Hematopoietic multipotent progenitor cell treated with erythropoietin and hydrocortisone succinate and interleukin-3 and kit ligand, for 17 days (in vitro differentiated cells): ENCODE measurements around the gene EXOSC2.
A peak's percentile ranks its signal among the peaks of the same experiment; 100 is the strongest.

Experiments
- DNase-seq: peaks from one replicate; pipeline ENCODE4 v3.0.0-alpha.2; 2015; ENCODE audit warnings: low spot score

Gene EXOSC2

DNA sequence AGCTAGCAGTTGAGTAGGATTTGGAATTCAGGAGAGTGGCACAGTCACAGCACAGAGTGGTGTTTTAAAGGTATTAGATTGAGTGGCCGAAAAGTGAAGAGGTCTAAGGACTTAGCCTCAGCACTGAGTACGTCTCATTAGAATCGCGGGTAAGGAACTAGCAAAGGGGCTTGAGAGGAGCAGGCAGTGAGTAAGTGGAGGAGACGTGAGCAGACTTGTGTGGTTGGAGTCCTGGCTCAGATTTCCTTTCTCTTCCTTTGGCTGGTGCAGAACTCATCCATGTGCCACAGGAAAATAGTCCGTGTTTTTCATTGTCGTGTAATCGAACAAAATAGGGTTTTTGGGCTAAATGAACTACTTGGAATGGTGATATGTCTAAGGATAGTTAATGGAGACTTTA is 3.4 kb downstream of the EXOSC2 start:
- DNase-seq, result no peak

DNA sequence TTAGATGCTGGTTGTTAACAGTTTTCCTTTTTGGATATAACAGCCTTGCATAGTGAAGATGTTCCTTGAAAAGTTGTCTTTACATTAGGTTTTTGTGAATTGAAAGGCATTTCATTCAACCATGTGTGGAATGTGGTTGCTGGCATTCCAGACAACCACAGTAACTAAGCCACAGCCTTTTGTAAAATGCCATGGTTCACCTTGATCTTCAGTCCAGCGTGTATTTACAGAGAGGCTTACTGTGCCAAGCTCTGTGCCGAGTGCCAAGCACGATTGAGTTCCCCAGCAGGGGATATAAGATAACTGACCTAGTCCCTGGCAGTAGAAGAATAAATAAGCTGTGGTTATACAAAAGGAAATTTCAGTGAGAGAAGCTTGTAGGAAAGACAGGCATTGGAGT is 4.9 kb downstream of the EXOSC2 start:
- no peak for DNase-seq

DNA sequence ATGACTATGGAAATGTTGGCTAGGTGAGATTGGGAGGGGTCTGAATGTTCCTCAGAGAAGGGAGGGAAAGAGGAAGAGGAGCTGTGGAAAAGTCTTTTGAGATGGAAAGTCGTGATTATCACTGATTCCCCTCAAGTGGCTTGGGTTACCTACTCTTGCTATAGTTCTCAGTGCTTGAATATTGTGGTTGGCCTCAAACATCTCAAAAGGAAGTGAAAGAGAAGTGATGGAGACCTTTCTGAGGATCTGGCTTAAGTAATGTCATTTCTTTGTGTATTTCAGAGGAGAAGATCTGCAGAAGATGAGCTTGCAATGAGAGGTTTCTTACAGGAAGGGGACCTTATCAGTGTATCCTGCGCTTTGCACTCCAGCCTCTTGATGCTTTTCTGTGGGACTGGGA is 5.5 kb downstream of the EXOSC2 start:
- DNase-seq, result no peak

DNA sequence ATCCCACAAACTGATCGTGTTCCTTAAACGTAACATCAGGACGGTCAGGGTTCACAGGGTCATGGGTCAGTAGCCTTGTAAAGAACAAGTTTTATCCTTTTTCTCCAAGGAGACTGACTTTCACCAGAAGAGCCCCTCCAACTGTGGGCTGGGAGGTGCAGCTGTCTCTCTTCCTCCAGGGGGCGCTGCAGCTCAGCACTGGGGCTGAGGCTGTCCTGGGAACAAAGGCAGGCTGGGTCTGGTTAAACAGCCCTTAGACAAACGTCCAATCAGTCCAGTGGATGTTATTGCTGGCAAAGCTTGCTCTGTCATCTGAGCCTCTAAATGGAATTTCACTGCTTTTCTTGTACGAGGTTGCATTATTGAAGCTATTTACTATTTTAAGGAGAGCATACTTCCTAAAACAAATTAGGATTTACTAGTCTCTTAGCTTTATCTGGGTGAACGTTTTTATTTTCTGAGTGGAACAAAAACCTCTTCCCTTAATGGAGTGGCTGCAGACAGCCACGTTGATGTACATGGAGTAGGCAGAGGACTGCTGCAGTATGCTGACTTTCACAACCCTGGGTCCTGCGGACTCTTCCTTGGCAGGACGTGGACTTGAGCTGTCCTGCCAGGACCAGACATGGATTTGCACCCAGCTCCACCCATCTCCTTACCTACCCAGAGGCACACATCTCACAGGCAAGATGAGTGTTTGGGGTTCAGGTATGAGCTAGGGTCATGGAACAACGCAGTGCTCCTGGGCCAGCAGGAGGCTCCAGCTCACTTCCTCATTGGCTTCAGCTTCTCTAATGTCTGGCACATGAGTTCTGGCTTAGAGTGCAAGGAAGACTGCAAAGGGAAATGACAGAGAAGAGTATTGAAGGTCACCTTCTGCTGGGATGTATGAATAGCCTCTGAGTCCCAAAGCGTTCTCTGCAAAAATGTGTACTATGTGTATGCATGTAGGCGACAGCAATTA is 7.8 kb downstream of the EXOSC2 start:
- DNase-seq, result peak; percentile 78

DNA sequence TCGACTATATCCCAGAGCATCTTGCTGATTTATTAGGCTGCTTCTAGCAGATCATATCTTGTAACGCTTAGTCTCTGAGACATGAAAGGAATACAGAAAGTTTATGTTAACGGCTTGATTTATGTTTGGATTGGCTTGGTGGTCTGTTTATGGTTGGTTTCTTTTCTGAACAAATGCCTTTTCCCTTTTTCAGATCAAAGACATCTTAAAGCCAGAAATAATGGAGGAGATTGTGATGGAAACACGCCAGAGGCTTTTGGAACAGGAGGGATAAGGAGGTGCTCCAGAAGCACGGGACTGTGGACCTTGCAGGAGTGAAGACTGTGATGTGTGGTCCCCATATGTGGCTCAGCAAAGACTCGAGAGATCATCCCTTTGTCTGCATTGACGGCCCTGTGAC is 9.9 kb downstream of the EXOSC2 start:
- no peak for DNase-seq

DNA sequence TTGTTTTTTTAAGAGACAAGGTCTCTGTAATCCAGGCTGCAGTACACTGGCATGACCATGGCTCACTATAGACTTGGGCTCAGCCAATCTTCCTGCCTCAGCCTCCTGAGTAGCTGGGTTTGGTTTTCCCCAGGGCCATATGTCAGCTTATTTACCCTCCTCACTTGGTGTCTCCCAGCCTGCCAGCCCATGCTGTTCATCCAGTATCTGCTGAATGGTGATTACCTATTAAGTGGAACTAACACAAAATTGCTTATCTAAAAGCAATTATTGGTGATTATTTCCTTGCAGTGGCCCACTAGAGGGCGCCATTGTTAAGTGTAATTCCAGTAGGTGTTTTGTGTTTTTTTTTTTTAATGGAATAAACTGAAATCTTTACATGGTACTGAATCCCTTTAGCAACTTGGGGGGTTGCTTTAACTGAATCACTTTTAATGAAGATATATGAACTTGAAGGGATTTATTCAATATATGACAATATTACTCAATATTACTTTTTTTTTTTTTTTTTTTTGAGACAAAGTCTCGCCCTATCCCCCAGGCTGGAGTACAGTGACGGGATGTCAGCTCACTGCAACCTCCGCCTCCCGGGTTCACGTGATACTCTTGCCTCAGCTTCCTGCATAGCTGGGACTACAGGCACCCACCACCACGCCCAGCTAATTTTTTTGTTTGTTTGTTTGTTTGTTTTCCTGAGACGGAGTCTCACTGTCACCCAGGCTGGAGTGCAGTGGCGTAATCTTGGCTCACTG is 13.8 kb downstream of the EXOSC2 start:
- DNase-seq, result peak; percentile 87

DNA sequence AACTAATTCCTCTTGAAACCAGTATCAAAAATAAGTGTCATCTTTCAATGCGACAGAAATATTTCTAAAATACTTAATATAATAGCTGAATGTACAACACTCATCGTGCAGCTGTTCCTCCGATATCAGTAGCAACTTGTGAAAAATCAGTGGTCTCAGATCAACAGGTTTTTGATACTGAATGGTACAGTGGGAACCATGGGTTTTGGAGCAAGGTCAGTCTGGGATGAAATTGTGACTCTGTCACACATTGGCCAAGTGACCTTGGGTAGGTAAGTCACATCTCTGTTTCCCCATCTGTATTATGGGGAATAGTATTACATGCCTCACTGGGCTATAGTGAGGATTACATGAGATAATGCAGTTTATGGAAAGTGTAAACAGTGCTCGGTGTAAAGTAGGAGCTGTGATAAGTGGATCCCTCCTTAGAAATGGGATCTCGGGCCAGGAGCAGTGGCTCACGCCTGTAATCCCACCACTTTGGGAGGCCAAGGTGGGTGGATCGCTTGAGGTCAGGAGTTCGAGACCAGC is 17.3 kb downstream of the EXOSC2 start:
- no peak for DNase-seq

DNA sequence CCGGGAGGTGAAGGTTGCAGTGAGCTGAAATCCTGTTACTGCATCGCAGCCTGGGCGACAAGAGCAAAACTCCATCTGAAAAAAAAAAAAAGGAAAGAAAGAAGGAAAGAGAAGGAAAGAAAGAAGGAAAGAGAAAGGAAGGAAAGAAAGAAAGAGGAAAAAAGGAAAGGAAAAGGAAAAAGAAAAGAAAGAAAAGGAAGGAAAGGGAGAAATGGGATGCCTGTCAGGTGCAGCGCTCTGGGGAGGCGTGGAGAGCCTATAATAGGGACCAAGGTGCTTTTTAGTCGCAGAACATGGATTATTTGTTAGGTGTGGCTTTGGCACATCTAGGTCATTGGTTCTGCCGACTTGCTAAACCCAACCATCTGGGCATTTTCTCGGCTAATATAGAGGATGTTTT is 17.9 kb downstream of the EXOSC2 start:
- DNase-seq, result no peak

DNA sequence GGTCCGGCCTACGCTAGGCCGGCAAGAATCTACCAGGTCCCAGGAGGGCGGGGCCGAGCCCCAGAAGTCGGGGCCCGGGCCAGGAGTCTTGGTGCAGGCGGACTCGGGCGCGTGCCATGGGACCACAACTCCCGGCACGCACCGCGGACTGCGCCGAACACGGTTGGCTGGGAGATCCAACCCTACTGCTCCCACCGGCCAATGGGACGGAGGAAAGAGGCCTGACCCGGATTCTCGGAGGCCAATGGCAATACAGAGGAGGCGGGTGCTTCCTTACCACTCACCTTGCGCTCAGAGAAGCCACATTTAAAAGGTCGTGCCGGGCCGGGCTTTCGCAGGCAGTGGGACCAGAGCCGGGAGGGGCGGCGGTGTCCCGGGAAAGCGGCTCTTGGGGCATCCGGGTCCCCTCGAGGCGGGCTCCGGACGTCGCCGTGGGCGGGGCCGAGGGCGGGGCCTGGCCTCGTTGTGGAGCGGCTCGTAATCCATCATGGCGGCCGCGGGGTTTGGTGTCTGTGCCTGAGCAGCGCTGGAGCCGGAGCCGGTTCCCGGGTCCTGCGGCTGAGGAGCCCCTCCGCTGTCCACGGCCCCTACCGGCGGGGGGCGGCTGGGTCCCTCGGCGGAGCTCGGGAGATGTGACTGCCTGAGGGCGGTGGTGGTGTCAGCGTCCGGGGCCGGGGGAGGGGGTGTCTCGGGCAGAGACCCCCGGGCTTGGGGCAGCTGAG is 19.1 kb downstream of the EXOSC2 start:
- peak; percentile 98 for DNase-seq

DNA sequence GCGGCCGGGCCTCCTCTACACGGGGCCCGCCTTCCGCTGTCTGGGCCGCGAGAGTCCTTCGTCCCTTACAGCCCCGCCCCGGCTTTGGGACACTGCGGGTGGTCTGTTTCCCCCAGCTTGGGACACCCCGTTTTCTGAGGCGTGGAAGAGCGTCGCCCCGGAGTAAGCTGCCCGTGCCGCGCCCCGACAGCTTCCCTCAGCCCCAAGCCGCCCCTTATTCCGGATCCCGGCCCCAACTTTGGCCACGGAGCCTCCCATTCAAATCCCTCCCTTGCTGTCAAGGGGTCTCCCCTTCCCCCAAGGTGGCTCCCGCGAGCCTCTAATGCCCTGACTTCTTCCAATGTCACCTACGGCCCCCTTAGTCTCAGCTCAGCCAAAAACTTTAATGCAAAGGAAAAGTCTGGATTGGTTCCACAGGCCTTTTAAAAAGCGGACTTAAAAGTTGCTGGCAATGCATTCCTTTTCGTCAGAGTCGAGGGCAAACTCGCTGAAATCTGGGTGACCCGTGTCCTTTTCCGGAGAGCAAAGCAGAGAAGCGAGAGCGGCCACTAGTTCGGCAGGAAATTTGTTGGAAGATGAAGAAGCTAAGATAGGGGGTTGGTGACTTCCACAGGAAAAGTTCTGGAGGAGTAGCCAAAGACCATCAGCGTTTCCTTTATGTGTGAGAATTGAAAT is 19.8 kb downstream of the EXOSC2 start:
- DNase-seq, result no peak

DNA sequence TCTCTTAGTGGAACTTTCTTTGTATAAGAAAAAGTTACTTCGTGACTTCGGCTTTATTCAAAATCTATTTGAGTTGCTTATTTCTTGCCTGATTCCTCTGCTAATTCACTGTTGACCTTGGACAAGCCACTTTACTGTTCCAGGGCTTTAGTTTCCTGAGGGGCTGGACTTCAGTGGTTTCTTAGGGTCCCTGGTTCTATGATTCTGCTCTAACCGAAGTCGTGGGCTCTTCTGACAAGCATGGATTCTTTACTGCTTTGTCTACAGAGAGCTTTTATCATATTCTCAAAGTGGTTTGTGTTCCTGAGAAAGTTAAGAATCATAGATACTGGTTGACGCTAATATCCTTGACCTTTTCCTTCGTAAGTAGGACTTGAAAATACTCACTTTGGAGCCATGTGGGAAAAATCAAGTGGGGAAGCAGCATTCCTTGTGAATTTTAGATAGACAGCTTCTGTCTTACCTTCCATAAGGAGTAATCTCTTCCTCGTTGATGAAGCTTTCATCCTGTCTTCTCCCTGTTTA is 21.1 kb downstream of the EXOSC2 start:
- DNase-seq, result no peak

DNA sequence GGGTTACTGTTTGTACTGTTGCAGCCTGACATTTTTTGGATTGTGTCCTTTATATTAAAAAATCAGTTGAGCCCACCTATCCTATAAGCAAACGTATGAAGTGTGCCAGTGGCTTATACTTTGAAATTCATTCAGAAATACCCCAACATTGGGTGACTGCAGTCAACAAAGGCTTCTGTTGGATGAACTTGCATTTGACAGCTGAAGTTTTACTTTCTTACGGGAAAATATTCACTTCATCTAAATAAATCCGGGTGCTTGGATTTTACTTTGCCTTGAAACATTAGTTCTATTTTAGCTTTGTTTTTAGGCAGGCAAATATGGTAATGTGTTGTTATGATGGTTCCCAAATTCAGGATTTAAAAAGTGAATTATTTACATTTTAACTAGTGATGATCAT is 21.7 kb downstream of the EXOSC2 start:
- DNase-seq, result no peak

DNA sequence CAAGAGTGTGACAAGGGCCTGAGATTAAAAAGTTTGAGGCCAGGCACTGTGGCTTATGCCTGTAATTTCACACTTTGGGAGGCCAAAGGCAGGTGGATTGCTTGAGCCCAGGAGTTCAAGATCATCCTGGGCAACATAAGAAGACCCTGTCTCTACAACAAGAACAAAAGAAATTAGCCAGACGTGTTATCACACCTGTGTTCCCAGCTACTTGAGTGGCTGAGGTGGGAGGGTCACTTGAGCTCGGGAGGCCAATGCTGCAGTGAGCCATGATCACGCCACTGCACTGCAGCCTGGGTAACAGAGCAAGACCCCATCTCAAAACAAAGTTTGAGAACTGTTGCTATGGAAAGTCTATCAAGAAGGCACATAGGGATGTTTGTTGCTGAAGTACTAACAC is 25.0 kb downstream of the EXOSC2 start:
- DNase-seq, result no peak

DNA sequence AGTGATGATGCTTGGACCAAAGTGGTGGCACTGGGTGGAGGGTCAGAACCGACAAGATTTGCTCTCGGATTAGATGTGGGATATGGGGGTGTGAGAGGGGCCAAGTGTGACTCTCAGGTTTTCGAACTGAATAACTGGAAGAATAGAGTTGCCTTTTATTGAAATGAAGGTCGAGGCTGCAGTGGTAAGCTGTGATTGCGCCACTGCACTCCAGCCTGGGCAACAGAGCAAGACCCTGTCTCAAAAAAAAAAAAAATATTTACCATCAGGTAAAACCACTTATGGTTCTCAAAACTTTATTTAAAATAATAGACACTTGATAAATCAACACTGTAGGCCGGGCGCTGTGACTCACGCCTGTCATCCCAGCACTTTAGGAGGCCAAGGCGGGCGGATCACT is 27.2 kb downstream of the EXOSC2 start:
- no peak for DNase-seq

DNA sequence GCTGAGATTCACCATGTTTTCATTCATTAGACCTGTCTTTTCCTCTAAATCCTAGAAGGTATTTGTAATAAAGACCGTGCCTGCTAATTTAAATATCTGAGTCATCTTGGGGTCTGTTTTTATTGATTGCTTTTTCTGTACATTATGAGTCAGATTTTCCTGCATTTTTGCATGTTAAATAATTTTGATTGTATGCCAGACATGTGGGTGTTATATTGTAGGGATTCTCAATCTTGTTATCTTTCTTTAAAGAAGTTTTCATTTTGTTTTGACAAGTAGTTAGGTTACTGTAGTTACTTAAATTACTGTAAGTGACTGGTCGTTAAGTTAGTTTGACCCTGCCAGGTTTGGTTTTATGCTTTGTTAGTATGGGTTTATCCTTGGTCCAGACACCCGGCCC is 35.1 kb downstream of the EXOSC2 start:
- no peak for DNase-seq

DNA sequence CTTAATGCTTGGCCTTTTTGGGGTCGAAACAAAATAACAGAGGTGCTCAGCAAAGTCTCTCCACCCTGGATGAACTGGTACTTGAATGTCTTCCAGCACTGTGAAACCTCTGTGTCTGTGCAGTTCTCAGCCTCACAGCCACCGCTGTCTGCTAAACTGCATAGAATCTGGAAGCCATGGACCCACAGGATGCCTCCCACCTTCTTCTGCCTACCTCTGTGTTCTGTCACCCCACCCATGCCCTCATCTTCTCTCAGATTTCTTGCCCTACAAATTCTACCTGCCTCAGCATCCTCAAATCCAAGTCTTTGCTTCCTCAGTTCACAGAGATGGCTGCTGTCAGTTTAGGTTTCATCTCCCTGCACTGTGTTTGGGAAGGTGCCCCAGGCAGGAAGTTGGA is 35.6 kb downstream of the EXOSC2 start:
- DNase-seq, result no peak

DNA sequence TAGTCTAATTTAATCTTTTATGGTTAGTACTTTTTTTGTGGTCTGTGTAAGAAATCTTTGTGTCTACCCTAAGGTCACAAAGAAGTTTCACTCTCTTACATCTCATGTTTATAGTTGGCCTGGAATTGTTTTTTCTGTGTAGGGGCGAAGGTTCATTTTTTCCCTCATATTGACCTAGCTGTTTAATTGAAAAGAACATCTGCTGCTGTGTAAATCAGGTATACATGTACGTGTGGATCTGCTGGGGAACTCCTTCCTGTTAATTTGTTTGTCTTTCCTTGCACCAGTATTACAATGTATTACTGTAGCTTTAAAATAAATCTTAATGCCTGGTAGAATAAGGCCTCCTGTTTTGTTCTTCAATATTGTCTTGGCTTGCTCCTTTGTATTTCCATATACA is 37.8 kb downstream of the EXOSC2 start:
- DNase-seq, result no peak

DNA sequence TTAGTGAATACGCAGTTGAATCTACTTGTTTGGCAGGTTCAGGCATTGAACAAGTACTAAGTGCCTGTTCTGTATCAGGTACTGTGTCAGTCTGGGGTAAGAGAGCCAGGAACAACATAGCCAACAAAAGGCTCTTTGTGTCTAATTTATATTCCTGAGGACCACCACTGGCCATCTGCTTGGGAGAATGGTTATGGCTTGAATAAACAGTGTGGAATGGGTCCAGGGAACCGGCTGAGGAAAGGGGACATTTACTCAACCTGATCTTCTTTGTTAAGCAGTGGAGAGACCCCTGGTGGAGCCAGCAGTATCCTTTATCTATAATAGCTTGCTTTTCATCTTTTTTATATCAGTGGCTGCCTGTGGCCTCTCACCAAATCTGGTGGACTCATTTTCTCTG is 38.6 kb downstream of the EXOSC2 start:
- DNase-seq, result no peak

DNA sequence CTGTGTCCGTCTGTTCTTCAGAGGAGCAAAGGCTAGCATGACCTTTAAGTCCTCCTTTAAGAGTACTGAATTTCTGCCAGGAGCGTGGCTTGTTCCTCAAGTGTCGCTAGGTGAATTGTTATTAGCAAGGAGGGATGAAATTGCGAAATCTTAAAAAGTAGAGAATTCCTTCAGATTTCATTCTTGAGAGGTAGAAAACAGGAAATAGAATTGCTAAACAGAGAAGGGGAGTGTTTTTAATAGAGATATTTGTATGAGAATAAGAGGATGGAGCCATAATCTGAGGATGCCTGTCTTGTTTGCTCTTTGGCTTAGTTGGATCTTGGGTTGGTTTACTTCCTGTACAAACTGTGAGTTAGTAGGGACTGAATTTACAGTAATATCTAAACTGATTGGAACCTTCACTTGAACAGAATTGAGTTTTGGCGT is 39.2 kb downstream of the EXOSC2 start:
- DNase-seq, result no peak

DNA sequence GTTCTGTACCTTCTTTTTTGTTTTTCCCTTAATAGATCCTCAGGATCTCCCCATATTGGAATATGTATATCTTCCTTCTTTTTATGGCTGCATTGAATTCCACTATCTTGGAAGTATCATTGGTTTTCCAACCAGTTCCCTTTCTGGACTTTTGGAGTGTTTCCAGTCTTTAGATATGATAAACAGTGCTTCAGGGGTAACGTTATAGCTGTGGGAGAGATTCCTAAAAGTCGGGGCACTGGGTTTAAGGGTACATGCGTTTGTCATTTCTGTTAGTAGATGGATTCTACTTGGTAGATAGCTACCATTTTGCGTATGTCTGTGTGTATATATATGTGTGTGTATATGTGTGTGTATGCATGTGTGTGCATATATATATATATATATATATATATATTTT is 42.0 kb downstream of the EXOSC2 start:
- DNase-seq, result no peak

DNA sequence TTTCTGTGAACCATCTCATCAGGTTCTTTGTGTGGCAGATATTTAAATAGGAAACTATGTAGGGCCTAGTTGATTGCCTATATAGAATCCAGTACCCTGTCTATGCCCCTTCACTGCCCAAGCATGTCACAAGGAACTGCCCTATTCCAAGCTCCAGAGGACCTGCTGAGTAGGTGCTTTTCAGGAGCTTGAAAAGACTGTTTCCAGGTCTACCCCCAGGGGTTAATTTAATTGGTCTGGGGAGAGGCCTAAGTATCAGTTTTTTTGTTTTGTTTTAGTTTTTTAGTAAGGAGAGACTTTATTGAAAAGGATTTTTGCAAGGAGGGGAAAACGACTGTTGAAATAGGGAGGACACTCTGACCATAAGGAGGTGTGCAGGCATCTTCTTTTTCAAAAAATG is 43.3 kb downstream of the EXOSC2 start:
- DNase-seq, result no peak

DNA sequence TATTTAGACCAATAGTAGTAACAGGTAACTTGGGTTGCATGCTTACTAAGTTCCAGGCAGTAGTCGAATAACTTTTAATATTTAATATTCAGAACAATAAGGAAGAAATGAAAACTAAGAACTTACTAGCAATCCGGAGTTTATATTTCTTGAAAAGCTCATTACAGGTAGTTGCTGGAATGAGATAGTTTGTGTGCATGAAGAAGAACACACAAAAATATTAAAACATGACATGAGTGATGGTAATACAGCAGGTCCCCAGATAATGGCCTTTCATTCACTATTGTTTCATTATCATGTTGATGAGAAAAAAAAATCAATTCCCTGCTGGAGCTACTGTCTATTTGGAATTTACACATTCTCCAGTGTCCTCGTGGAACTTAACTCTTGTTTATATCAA is 44.7 kb downstream of the EXOSC2 start:
- DNase-seq, result no peak
